GM18907 (cell line): Measurements from ENCODE around the gene CHST12.

Experiments used
- ATAC-seq: cut with Tn5 transposase; IDR thresholded peaks from one replicate; pipeline ENCODE4 v1.9.1; 2021; ENCODE audit warnings: mild to moderate bottlenecking, moderate library complexity; ENCODE audit not compliant: unreplicated experiment

Gene CHST12

DNA sequence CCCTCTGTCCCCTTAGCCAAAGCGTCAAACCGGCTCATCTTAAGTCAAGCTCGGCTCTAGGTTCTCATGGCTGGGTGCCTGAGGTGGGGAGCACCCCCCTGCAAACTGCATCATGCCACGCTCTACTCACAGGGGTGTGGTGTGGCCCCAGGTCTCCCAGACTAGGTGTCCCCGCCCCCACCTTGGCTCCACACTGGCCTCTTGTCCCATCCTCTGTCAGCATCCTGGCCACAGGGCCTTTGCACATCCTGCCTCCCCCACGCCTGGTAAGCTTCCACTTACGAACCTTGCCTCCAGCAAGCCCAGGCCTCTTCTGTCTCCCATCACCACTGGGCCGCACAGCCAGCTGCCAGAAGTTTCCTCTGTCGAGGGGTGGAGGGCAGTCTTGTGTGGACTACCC, 93.0 kb downstream of the CHST12 start:
- no peak for ATAC-seq

DNA sequence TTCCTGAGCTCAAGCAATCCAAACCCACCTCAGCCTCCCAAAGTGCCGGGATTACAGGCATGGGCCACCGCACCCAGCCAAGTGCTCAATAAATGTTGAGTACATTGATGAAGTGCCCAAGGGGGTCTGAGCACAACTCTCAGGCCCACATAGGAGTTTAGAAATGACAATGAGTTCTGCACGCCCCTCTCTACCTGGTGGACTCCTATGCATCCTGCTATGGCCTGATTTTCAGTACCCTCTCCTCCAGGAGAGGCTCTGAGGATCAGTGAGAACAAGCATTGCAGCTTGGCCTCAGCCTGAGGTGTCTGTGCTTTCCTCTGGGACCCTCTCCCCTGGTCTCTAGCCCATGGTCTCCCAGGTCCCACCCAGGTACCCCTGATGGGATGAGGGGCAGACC, 93.7 kb downstream of the CHST12 start:
- no peak for ATAC-seq

DNA sequence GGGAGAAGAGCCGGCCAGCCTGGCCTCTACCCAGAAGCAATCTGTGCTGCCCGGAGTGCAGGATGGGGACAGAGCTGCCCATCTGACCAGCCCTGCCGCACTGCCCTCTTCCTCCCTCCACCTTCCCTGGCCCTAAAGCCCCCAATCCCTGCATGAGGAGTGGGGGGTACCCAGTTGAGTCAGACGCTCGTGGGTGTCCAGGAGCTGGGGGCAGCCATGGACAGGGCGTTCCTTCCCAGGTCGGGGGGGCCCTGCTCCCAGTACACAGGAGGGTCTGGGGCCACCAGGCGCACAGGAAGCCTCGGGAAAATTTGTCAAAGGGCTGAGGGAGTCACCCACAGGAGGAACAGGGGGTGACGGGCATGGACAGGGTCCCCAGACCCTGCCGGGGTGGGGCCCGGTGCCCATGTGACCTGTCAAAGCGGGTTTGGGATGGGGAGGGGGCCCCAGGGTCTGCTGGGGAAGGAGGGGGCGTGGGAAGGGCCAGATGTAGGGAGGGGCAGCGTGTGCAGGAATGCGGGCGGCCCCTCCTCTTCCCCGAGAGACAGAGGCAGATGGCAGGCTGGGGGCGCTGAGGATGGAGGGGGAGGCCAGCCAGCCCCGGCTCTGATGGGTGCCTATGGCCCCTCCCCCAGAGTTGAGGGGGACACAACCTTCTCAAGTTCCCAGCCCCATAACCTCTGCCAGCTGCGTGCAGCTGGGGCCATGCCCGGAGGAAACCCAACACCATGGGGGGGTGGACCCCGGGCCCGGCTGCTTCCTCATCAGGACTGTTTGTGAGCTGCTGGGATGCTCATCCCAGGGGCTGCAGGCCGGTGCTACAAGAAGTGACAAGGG, 94.3 kb downstream of the CHST12 start:
- ATAC-seq = no peak
